A549 (cell line): Measurements from ENCODE around the gene OR2C3. TPM values are rescaled to one million over a fixed set of nuclear protein-coding genes. Genes with fewer than 3 reads are reported as not detected.
A peak's percentile ranks its signal among the peaks of the same experiment; 100 is the strongest.
"Not testable (repeated sequence)": the region's sequence is repeated elsewhere in the genome, so short reads cannot be mapped to it uniquely, and the experiment has no call there.

Experiments
- ATAC-seq, 2 experiments: fragments of 200-7000 bp in 1 of 2; fragments of >200 bp in 1 of 2; cut with Nextera tagmentation in 1 of 2; cut with Tn5 transposase in 1 of 2; 3 replicates each; pipeline versions ENCODE4 v1.8.0 to v1.9.1; 2018 to 2020; ENCODE audit warnings: mild to moderate bottlenecking in 1 of 2, moderate library complexity in 1 of 2
- CTCF ChIA-PET: fragments of 300-600 bp; sonication (Branson Sonifier 250); formaldehyde crosslinking; extraction: SDS; loops from one replicate; lab custom pipeline; 2021; ENCODE audit warnings: antibody characterized with exemption, inconsistent platforms; lab: Yijun Ruan, JAX
- POLR2A ChIA-PET: fragments of 350-600 bp; formaldehyde crosslinking; extraction: SDS; loops from one replicate; lab custom pipeline; 2021; ENCODE audit warnings: antibody characterized with exemption, inconsistent platforms; lab: Yijun Ruan, JAX
- DNase-seq, 2 experiments: peaks; one replicate each; pipeline versions ENCODE4 v3.0.0 to v3.0.0-alpha.2; 2011 to 2016; ENCODE audit warnings: low read depth in 1 of 2, low spot score in 1 of 2
- FAIRE-seq: peaks from 2 replicates; lab custom pipeline; 2011; peaks lifted over from hg19 to GRCh38; lab: Jason Lieb, UNC
- H3K27ac ChIP-seq, 2 experiments: fragments of >200 bp; sonication (Bioruptor Twin); formaldehyde crosslinking; 3 replicates each; pipeline ENCODE4 v1.5.1; 2016 to 2017
- H3K4me1 ChIP-seq: fragments of >200 bp; sonication (Bioruptor Twin); formaldehyde crosslinking; 3 replicates; pipeline ENCODE4 v1.6.1; 2016
- H3K4me2 ChIP-seq: fragments of >200 bp; sonication (Bioruptor Twin); formaldehyde crosslinking; 3 replicates; pipeline ENCODE4 v1.6.1; 2016
- H3K4me3 ChIP-seq: fragments of >200 bp; sonication (Bioruptor Twin); formaldehyde crosslinking; 3 replicates; pipeline ENCODE4 v1.5.1; 2016
- H3K9me3 ChIP-seq: fragments of >200 bp; sonication (Bioruptor Twin); formaldehyde crosslinking; 3 replicates; pipeline ENCODE4 v1.6.1; 2016
- CBX2 ChIP-seq: fragments of 200-600 bp; sonication (generic); IDR thresholded peaks from 2 replicates; pipeline ENCODE4 v1.6.1; 2016; ENCODE audit warnings: low read depth, mild to moderate bottlenecking, borderline replicate concordance
- CEBPB ChIP-seq, 2 experiments: fragments of >200 bp in 1 of 2; sonication (Bioruptor Twin) in 1 of 2; formaldehyde crosslinking in 1 of 2; IDR thresholded peaks; 2 replicates each; pipeline ENCODE4 v1.6.1; 2012 to 2016
- EHMT2 ChIP-seq: fragments of 200-600 bp; sonication (generic); IDR thresholded peaks from 2 replicates; pipeline ENCODE4 v1.6.1; 2016; ENCODE audit warnings: antibody characterized with exemption, low read depth, mild to moderate bottlenecking, moderate library complexity
- FOSL2 ChIP-seq, 2 experiments: fragments of 450-650 bp in 1 of 2; fragments of >200 bp in 1 of 2; sonication (Bioruptor Twin) in 1 of 2; formaldehyde crosslinking; IDR thresholded peaks; 2 replicates each; pipeline versions ENCODE4 v1.5.0 to v1.6.1; 2016 to 2020; ENCODE audit warnings: mild to moderate bottlenecking in 1 of 2, moderate library complexity in 1 of 2
- GATA3 ChIP-seq: IDR thresholded peaks from 2 replicates; pipeline ENCODE4 v1.6.1; 2012; ENCODE audit warnings: borderline replicate concordance
- HEYL ChIP-seq: fragments of 250-450 bp; sonication (Bioruptor Pico); IDR thresholded peaks from 2 replicates; pipeline ENCODE4 v1.8.0; 2021; ENCODE audit warnings: mild to moderate bottlenecking, moderate library complexity
- HOXB5 ChIP-seq: fragments of 250-450 bp; sonication (Bioruptor Pico); IDR thresholded peaks from 2 replicates; pipeline ENCODE4 v1.5.0; 2020; ENCODE audit warnings: mild to moderate bottlenecking, moderate library complexity
- JUN ChIP-seq, 2 experiments: fragments of >200 bp; sonication (Bioruptor Twin); formaldehyde crosslinking; IDR thresholded peaks; 2 replicates in 1 of 2; 3 replicates in 1 of 2; pipeline ENCODE4 v1.6.1; 2016 to 2017
- KDM1A ChIP-seq: fragments of 200-600 bp; sonication (generic); IDR thresholded peaks from 2 replicates; pipeline ENCODE4 v1.6.1; 2016; ENCODE audit warnings: low read depth, mild to moderate bottlenecking
- MAFK ChIP-seq: fragments of 450-650 bp; IDR thresholded peaks from 2 replicates; pipeline ENCODE4 v1.6.1; 2014; ENCODE audit not compliant: partially characterized antibody
- MAZ ChIP-seq: fragments of 150-350 bp; IDR thresholded peaks from 2 replicates; pipeline ENCODE4 v1.6.1; 2014; ENCODE audit warnings: antibody characterized with exemption, low read depth, low read length, borderline replicate concordance
- NFE2L2 ChIP-seq: fragments of 150-350 bp; conservative IDR thresholded peaks from 2 replicates; pipeline ENCODE4 v1.6.1; 2014; ENCODE audit warnings: low read length
- NPAS2 ChIP-seq: fragments of 250-450 bp; sonication (Bioruptor Pico); IDR thresholded peaks from 2 replicates; pipeline ENCODE4 v1.8.0; 2022; ENCODE audit warnings: mild to moderate bottlenecking, moderate library complexity, borderline replicate concordance
- NR3C1 ChIP-seq: fragments of >200 bp; sonication (Bioruptor Twin); formaldehyde crosslinking; IDR thresholded peaks from 3 replicates; pipeline ENCODE4 v1.6.1; 2017
- POLR2AphosphoS2 ChIP-seq: conservative IDR thresholded peaks from 2 replicates; pipeline ENCODE4 v1.6.1; 2012; ENCODE audit warnings: low read length, improper control_type of control experiment, inconsistent platforms
- RARB ChIP-seq: fragments of 250-450 bp; sonication (Bioruptor Pico); IDR thresholded peaks from 2 replicates; pipeline ENCODE4 v1.8.0; 2021; ENCODE audit warnings: mild to moderate bottlenecking, moderate library complexity
- TFCP2L1 ChIP-seq: fragments of 250-450 bp; sonication (Bioruptor Pico); IDR thresholded peaks from 2 replicates; pipeline ENCODE4 v1.5.0; 2021; ENCODE audit warnings: mild to moderate bottlenecking
- TP53 ChIP-seq: fragments of 250-450 bp; sonication (Bioruptor Pico); IDR thresholded peaks from 2 replicates; pipeline ENCODE4 v1.5.0; 2021; ENCODE audit warnings: mild to moderate bottlenecking, moderate library complexity
- ZFP36 ChIP-seq: fragments of 450-650 bp; IDR thresholded peaks from 2 replicates; pipeline ENCODE4 v1.6.1; 2014; ENCODE audit warnings: borderline replicate concordance; ENCODE audit not compliant: partially characterized antibody
- ZNF302 ChIP-seq: fragments of 250-450 bp; sonication (Bioruptor Pico); IDR thresholded peaks from 2 replicates; pipeline ENCODE4 v1.9.0; 2021; ENCODE audit warnings: inconsistent platforms, mild to moderate bottlenecking, moderate library complexity
- WGBS: methylation state at CpG from one replicate; pipeline ENCODE4 v1.1.6; 2017; ENCODE audit errors: missing lambda C conversion rate; 5-methylcytosine and 5-hydroxymethylcytosine counted together
- polyA plus RNA-seq, 4 experiments: library from polyadenylated mRNA; depleted of rRNA in 3 of 4; stranded (reverse); fragments of >200 nt; fragmentation: RNase III in 1 of 4; extraction: RNeasy Plus Mini Kit Qiagen cat#74134 plus additional on column Dnase treatment in 1 of 4; gene quantifications; 2 replicates in 3 of 4; 3 replicates in 1 of 4; pipeline ENCODE4 v1.2.3, GENCODE V29; 2011 to 2017
- TF ChIP-seq, protein P1 (sequence below): IDR thresholded peaks from 2 replicates; pipeline ENCODE4 v1.6.1; 2012; ENCODE audit warnings: low read depth, borderline replicate concordance
- TF ChIP-seq, protein P2 (sequence below): fragments of >200 bp; sonication (Bioruptor Twin); formaldehyde crosslinking; IDR thresholded peaks from 3 replicates; pipeline ENCODE4 v1.5.1; 2016
- TF ChIP-seq, protein P3 (sequence below): IDR thresholded peaks from 2 replicates; pipeline ENCODE4 v1.6.1; 2012

Gene OR2C3
- polyA plus RNA-seq, 2 of the 4 experiments (the other 2 are of a cell fraction), result not detected

GRCh38 chr1:247530785-247531184, 5.5 kb downstream of the OR2C3 start:
- Histone ChIP-seq H3K4me3 (no peak overlapping the region), H3K4me1 (no peaks in the 10 kb centered on the region), H3K9me3 (0 out of 3 replicates have a peak, but pooled peaks cover 2% of the 10 kb centered on the region), H3K4me2 (no peak overlapping the region), H3K27ac (no peak overlapping the region)
- ATAC-seq (no peak), DNase-seq (no peak), FAIRE-seq (no peak)
- 73% methylated on average over 22 of the region's 41 CpGs for WGBS
- TF ChIP-seq JUN (IDR thresholded peaks at IDR 0.05), result no peak
- TF ChIP-seq HEYL (CRISPR knock-in tag), result no peak
- TF ChIP-seq, protein P1, sequence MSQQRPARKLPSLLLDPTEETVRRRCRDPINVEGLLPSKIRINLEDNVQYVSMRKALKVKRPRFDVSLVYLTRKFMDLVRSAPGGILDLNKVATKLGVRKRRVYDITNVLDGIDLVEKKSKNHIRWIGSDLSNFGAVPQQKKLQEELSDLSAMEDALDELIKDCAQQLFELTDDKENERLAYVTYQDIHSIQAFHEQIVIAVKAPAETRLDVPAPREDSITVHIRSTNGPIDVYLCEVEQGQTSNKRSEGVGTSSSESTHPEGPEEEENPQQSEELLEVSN, result no peak
- TF ChIP-seq NR3C1, result no peak
- TF ChIP-seq HOXB5 (CRISPR knock-in tag), result no peak
- no peak for TF ChIP-seq TFCP2L1 (CRISPR knock-in tag)
- TF ChIP-seq TP53, result no peak
- no peak for TF ChIP-seq GATA3
- TF ChIP-seq POLR2AphosphoS2, result no peak
- no peak for TF ChIP-seq NFE2L2
- TF ChIP-seq, protein P2, sequence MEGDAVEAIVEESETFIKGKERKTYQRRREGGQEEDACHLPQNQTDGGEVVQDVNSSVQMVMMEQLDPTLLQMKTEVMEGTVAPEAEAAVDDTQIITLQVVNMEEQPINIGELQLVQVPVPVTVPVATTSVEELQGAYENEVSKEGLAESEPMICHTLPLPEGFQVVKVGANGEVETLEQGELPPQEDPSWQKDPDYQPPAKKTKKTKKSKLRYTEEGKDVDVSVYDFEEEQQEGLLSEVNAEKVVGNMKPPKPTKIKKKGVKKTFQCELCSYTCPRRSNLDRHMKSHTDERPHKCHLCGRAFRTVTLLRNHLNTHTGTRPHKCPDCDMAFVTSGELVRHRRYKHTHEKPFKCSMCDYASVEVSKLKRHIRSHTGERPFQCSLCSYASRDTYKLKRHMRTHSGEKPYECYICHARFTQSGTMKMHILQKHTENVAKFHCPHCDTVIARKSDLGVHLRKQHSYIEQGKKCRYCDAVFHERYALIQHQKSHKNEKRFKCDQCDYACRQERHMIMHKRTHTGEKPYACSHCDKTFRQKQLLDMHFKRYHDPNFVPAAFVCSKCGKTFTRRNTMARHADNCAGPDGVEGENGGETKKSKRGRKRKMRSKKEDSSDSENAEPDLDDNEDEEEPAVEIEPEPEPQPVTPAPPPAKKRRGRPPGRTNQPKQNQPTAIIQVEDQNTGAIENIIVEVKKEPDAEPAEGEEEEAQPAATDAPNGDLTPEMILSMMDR, result no peak
- no peak for TF ChIP-seq RARB
- TF ChIP-seq CEBPB (IDR thresholded peaks at IDR 0.05), result no peak
- no peak for TF ChIP-seq NPAS2
- no peak for TF ChIP-seq ZNF302 (CRISPR knock-in tag)
- POLR2A ChIA-PET, result no interaction called here
- CTCF ChIA-PET, result no interaction called here

GRCh38 chr1:247529771-247530355, 6.4 kb downstream of the OR2C3 start:
- no peak overlapping the region for H3K4me2 ChIP-seq
- no peak overlapping the region for H3K27ac ChIP-seq
- FAIRE-seq (no peak), DNase-seq (no peak), ATAC-seq (no peak)
- H3K4me1 ChIP-seq, result no peaks in the 10 kb centered on the region
- ChIA-PET POLR2A (no interaction called here), CTCF (no interaction called here)
- no peak for TF ChIP-seq EHMT2
- no peak for TF ChIP-seq ZFP36
- no peak for TF ChIP-seq NFE2L2
- TF ChIP-seq, protein P3, sequence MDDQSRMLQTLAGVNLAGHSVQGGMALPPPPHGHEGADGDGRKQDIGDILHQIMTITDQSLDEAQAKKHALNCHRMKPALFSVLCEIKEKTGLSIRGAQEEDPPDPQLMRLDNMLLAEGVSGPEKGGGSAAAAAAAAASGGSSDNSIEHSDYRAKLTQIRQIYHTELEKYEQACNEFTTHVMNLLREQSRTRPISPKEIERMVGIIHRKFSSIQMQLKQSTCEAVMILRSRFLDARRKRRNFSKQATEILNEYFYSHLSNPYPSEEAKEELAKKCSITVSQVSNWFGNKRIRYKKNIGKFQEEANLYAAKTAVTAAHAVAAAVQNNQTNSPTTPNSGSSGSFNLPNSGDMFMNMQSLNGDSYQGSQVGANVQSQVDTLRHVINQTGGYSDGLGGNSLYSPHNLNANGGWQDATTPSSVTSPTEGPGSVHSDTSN, result no peak
- TF ChIP-seq HEYL (CRISPR knock-in tag), result no peak
- TF ChIP-seq MAZ, result no peak
- TF ChIP-seq KDM1A, result no peak
- peaks cover 6% of the 10 kb centered on the region; the same call in 1 of the 3 replicates for H3K9me3 ChIP-seq
- no peak overlapping the region for H3K4me3 ChIP-seq
- WGBS, result 3% methylated on average over 1 of the region's 1 CpG

- DNase-seq (no peak), ATAC-seq (no peak)
Measured at GRCh38 chr1:247528812-247529474, 7.3 kb downstream of the OR2C3 start.

GRCh38 chr1:247521886-247522285, 14.4 kb downstream of the OR2C3 start:
- ATAC-seq, result not testable (repeated sequence)

More at GRCh38 chr1:247528812-247529474, 7.3 kb downstream of the OR2C3 start:
- H3K27ac ChIP-seq, result no peak overlapping the region
- H3K4me3 ChIP-seq, result no peak overlapping the region
- POLR2A ChIA-PET, result no interaction called here
- H3K4me2 ChIP-seq, result no peak overlapping the region
- H3K4me1 ChIP-seq, result no peaks in the 10 kb centered on the region
- TF ChIP-seq FOSL2 (IDR thresholded peaks at IDR 0.05) (no peak), FOSL2 (CRISPR knock-in tag; IDR thresholded peaks at IDR 0.05) (0 out of 2 replicates have a peak, but pooled peaks have one; percentile 3), CBX2 (no peak), MAFK (no peak)
- TF ChIP-seq, protein P2, result no peak
- peaks cover 6% of the 10 kb centered on the region; the same call in 1 of the 3 replicates for H3K9me3 ChIP-seq
- FAIRE-seq, result no peak
- 3% methylated on average over 2 of the region's 2 CpGs for WGBS
- CTCF ChIA-PET, result no interaction called here

More at GRCh38 chr1:247521886-247522285, 14.4 kb downstream of the OR2C3 start:
- no CpG with 5 or more reads among the region's 30 CpGs for WGBS
- POLR2A ChIA-PET, FAIRE-seq, H3K4me3 ChIP-seq, H3K4me2 ChIP-seq, CTCF ChIA-PET, H3K4me1 ChIP-seq, H3K9me3 ChIP-seq, DNase-seq, H3K27ac ChIP-seq: not testable (repeated sequence)
